Progenitor cell of endocrine pancreas (in vitro differentiated cells): ENCODE results near the gene KCP. TPM values are rescaled to one million over a fixed set of nuclear protein-coding genes. Genes with fewer than 3 reads are reported as not detected.
"Not testable (repeated sequence)": the region's sequence is repeated elsewhere in the genome, so short reads cannot be mapped to it uniquely, and the experiment has no call there.

Experiments used
- DNase-seq: peaks from one replicate; pipeline ENCODE4 v3.0.0; 2021; ENCODE audit warnings: low spot score; ENCODE audit not compliant: unreplicated experiment
- H3K27ac Mint-ChIP-seq: 2 replicates; pipeline ENCODE4 v1.8.0; 2021; ENCODE audit warnings: mild to moderate bottlenecking, moderate library complexity, mixed read lengths
- H3K27me3 Mint-ChIP-seq: 2 replicates; pipeline ENCODE4 v1.8.0; 2021; ENCODE audit warnings: mixed read lengths
- H3K36me3 Mint-ChIP-seq: 2 replicates; pipeline ENCODE4 v1.8.0; 2022; ENCODE audit warnings: mixed read lengths; ENCODE audit not compliant: insufficient read depth
- H3K4me1 Mint-ChIP-seq: 2 replicates; pipeline ENCODE4 v1.8.0; 2021; ENCODE audit warnings: low read depth, mixed read lengths
- H3K4me3 Mint-ChIP-seq: 2 replicates; pipeline ENCODE4 v1.8.0; 2021; ENCODE audit warnings: low read depth, mild to moderate bottlenecking, moderate library complexity, mixed read lengths
- H3K9me3 Mint-ChIP-seq: 2 replicates; pipeline ENCODE4 v1.8.0; 2021; ENCODE audit warnings: low read depth, mixed read lengths
- total RNA-seq: library from RNA; stranded (reverse); gene quantifications from 2 replicates; pipeline ENCODE4 v1.2.1, GENCODE V29; 2021
- TF ChIP-seq, protein P1 (sequence below): fragments of 200-600 bp; sonication (generic); IDR thresholded peaks from one replicate; pipeline ENCODE4 v1.5.0; 2021; ENCODE audit warnings: antibody characterized with exemption, mild to moderate bottlenecking; ENCODE audit not compliant: unreplicated experiment

The KCP gene
- total RNA-seq, 1 donor from 2014 or later = 8.5 TPM

DNA sequence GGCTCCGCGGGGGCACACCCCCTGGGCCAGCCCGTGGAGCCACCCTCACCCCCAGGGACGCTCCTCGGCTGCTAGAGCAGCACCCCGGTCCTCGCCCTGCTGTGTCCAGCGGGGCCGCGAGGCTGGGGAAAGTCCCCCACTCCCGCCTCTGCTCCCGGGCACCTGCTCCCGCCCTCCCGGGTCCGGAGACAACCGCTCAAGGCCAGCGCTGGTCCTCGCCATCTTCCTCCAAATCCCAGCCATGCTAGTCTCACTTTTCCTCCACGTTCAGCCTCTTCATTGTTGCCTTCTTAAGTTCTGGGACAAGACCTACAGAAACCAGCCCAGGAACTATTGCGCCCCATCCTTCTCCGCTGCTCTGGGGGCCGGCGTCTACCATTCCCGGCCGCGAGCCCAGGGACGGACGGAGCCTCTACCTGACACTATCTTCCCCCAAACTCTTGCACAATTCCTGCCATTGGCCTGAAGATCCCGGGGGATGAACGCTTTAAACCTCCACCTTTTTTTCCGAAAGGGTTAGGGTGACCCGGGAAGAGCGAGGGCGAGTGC, 4.8 kb upstream of the KCP start:
- TF ChIP-seq, protein P1, sequence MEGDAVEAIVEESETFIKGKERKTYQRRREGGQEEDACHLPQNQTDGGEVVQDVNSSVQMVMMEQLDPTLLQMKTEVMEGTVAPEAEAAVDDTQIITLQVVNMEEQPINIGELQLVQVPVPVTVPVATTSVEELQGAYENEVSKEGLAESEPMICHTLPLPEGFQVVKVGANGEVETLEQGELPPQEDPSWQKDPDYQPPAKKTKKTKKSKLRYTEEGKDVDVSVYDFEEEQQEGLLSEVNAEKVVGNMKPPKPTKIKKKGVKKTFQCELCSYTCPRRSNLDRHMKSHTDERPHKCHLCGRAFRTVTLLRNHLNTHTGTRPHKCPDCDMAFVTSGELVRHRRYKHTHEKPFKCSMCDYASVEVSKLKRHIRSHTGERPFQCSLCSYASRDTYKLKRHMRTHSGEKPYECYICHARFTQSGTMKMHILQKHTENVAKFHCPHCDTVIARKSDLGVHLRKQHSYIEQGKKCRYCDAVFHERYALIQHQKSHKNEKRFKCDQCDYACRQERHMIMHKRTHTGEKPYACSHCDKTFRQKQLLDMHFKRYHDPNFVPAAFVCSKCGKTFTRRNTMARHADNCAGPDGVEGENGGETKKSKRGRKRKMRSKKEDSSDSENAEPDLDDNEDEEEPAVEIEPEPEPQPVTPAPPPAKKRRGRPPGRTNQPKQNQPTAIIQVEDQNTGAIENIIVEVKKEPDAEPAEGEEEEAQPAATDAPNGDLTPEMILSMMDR = no peak
- no peak for DNase-seq
- Mint-ChIP-seq H3K27me3 (peaks cover 63% of the 10 kb centered on the region), H3K4me3 (peak overlapping the region; percentile 35), H3K27ac (no peak overlapping the region), H3K36me3 (no peaks in the 10 kb centered on the region), H3K4me1 (peaks cover 4% of the 10 kb centered on the region), H3K9me3 (no peaks in the 10 kb centered on the region)

DNA sequence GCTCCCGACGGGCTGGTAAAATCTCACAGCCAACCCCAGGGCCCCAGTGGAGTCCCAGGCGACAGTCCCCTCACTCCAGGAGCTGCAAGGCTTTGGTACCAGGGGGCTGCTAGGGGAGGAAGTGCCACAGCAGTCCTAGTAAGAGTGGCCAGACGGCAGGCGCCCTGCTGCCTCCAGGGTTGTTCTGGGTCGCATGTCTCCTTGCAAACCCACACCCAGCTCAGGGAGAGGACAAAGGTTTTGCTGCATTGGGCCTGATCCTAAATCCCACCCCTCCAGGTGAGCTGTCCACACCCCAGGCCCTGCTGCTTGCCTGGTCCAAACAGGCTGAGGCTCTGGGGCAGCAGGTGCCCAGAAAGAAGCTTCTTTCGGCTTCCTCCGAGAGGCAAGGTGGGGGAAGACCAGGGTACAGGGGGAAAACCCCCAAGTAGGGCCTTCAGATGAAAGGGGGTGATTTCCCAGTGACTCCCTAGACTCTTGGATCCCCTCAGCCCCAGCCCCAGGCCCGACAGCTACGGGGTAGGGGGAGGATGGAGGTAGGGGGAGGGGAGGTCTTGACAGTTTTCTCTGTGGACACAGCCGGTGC, 4.2 kb upstream of the KCP start:
- H3K9me3 Mint-ChIP-seq = no peaks in the 10 kb centered on the region
- no peak overlapping the region for H3K4me3 Mint-ChIP-seq
- peaks cover 6% of the 10 kb centered on the region for H3K4me1 Mint-ChIP-seq
- no peak for DNase-seq
- TF ChIP-seq, protein P1 = no peak
- H3K27ac Mint-ChIP-seq = no peak overlapping the region
- peaks cover 57% of the 10 kb centered on the region for H3K27me3 Mint-ChIP-seq
- no peaks in the 10 kb centered on the region for H3K36me3 Mint-ChIP-seq

DNA sequence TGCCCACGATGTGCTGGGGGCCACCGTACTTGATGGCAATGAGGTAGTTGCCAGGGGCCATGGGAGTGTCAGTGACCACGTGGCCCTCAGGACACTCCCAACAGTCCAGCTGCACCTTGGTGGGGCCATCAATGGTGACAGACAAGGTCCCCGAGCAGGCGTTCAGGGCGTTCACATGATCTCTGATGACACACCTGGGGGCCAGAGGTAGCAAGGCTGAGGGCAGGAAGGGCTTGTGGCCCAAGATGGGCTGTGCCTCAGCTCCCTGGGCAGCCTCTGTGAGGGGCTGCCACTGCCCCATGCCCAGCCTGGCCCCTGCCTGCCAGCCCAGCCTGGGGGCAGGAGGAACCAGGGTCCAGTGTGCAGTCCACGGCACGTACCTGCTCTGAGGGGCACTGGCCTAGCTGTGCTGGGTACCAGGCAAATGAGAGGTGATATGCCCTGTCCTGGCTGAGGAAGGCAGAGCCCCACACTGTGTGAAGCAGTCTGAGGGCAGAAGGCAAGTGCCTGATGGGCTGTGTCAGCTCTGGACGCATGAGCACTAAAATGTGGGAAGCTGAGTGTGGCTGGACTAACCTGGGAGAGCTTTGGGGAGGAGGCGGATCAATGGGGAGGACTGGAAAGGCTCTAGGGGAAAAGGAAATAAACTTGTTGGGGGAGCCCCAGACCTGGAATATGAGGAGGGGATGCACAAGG, 3.5 kb upstream of the KCP start:
- TF ChIP-seq, protein P1 = no peak
- no peak for DNase-seq
- Mint-ChIP-seq H3K4me3 (no peak overlapping the region), H3K4me1 (peaks cover 9% of the 10 kb centered on the region), H3K36me3 (no peaks in the 10 kb centered on the region), H3K9me3 (no peaks in the 10 kb centered on the region), H3K27ac (no peak overlapping the region), H3K27me3 (peaks cover 56% of the 10 kb centered on the region)

DNA sequence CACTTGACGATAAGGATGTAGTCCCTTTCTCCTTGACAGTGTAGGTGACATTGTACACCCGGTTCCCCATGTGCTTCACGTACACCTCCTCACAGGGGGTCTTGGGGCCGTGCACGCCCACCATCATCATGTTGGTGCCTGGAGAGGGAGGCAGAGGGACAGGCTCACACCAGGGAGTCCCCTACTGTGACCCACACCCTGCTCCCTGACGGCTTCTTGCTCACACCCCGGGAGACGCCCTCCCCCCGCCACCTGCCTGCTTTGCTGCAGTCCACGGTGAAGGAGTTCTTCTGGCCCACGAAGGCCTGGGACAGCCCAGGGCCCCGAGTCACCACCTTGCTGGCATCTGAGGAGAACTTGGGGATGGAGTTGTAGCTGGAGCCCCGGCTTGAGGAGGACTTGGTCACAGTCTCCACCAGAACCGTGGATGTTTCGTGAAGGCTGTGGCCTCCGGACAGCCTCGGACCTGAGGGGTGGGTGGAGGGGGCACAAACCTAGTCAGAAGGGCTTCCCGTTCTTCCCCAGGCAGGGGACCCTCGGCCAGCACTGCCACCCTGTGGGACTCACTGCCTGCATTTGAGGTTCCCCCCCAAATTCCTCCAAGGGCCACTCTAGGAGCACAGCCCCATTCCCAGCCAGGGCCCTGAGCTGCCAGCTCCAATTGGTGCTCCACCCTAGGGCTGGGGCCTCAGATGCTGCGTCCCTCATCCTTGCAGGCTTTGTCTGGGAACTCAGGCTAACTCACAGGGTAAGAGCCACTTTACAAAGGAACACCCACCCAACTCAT, 2.4 kb upstream of the KCP start:
- not testable (repeated sequence) for H3K27ac Mint-ChIP-seq, H3K4me1 Mint-ChIP-seq, H3K9me3 Mint-ChIP-seq, DNase-seq, H3K4me3 Mint-ChIP-seq, H3K36me3 Mint-ChIP-seq
- peaks cover 49% of the 10 kb centered on the region for H3K27me3 Mint-ChIP-seq

DNA sequence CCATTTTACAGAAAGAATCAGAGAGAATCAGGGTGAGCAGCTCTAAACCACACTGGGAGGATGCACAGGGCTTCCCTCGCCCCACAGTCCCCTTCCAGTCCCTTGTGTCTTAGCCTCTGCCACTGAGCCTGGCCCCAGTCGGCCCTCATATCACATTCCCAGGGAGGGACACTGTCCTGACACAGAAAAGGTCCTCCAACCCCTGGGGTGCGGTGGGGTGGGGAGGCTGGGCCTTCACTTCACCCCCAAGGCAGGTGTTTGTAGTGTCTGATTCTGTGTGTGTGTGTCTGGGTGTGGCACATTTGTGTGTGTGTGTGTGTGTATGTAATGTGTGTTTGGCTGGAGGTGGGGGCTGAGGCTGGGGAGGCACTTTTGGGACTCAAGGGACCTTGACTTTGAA, 1.8 kb upstream of the KCP start:
- no peak overlapping the region for H3K4me3 Mint-ChIP-seq
- no peaks in the 10 kb centered on the region for H3K9me3 Mint-ChIP-seq
- peaks cover 9% of the 10 kb centered on the region for H3K4me1 Mint-ChIP-seq
- H3K27ac Mint-ChIP-seq = no peak overlapping the region
- no peaks in the 10 kb centered on the region for H3K36me3 Mint-ChIP-seq
- peaks cover 46% of the 10 kb centered on the region for H3K27me3 Mint-ChIP-seq
- TF ChIP-seq, protein P1 = no peak
- no peak for DNase-seq
